ENCODE measurements around the gene TSPEAR.
"Not testable (repeated sequence)": the region's sequence is repeated elsewhere in the genome, so short reads cannot be mapped to it uniquely, and the experiment has no call there.

TSPEAR gene

GRCh38 chr21:44612669-44613229 lies 98.6 kb downstream of the TSPEAR start:
- H3K27ac ChIP-seq (ENCODE audit: low read depth, low read length): no peak overlapping the region
- no peak overlapping the region for H2AFZ ChIP-seq (ENCODE audit: low read depth, low read length, severe bottlenecking)
- no peaks in the 10 kb centered on the region for H3K9me3 ChIP-seq (ENCODE audit: insufficient read depth, low read length)
- no peaks in the 10 kb centered on the region for H3K36me3 ChIP-seq (ENCODE audit: low read length)
- no peaks in the 10 kb centered on the region for H3K9me2 ChIP-seq (replicated peaks; ENCODE audit: insufficient read depth, low read length)
- H3K79me2 ChIP-seq (ENCODE audit: insufficient read depth, low read length): no peaks in the 10 kb centered on the region
- H3K4me2 ChIP-seq (ENCODE audit: low read depth, low read length, poor library complexity, severe bottlenecking): no peak overlapping the region
- no peak overlapping the region for H3K4me3 ChIP-seq (ENCODE audit: insufficient read depth, low read length, poor library complexity, severe bottlenecking)
- H3F3A ChIP-seq (ENCODE audit: insufficient read depth): no peaks in the 10 kb centered on the region
- H4K20me1 ChIP-seq (ENCODE audit: low read depth, low read length): no peaks in the 10 kb centered on the region
- TF ChIP-seq EZH2phosphoT487 (conservative IDR thresholded peaks at IDR 0.05; ENCODE audit: low read length) (no peak), CTCF (IDR thresholded peaks at IDR 0.05; ENCODE audit: insufficient read depth, low read length, poor library complexity, severe bottlenecking) (no peak)
- H3K27me3 ChIP-seq (ENCODE audit: low read length): no peaks in the 10 kb centered on the region
- no peak overlapping the region for H3K9ac ChIP-seq (ENCODE audit: low read length)

DNA sequence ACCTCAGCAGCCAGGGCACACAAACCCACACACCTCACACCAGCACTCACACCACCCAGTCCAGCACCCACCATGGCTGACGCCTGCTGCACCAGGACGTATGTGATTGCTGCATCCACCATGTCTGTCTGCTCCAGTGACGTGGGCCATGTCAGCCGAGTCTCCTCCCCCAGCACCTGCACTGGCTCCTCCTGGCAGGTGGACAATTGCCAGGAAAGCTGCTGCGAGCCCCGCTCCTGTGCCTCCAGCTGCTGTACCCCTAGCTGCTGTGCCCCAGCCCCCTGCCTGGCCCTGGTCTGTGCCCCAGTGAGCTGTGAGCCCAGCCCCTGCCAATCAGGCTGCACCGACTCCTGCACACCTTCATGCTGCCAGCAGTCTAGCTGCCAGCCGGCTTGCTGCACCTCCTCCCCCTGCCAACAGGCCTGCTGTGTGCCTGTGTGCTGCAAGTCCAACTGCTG lies 99.3 kb downstream of the TSPEAR start, which contains the start of gene KRTAP10-8:
Gene KRTAP10-8 (plus strand): TSS at position 51 of the 458 bp plus-strand sequence. CDS start 22 bp downstream, at position 73.
- Histone ChIP-seq H3K9me3 (ENCODE audit: insufficient read depth, low read length) (no peaks in the 10 kb centered on the region), H2AFZ (ENCODE audit: low read depth, low read length, severe bottlenecking) (no peak within 1 kb of the TSS), H3K27ac (ENCODE audit: low read depth, low read length) (no peak within 1 kb of the TSS), H4K20me1 (ENCODE audit: low read depth, low read length) (no peaks in the 10 kb centered on the region), H3K27me3 (ENCODE audit: low read length) (no peaks in the 10 kb centered on the region), H3K79me2 (ENCODE audit: insufficient read depth, low read length) (no peaks in the 10 kb centered on the region), H3K9me2 (replicated peaks; ENCODE audit: insufficient read depth, low read length) (no peaks in the 10 kb centered on the region), H3F3A (ENCODE audit: insufficient read depth) (no peaks in the 10 kb centered on the region), H3K4me2 (ENCODE audit: low read depth, low read length, poor library complexity, severe bottlenecking) (no peak within 1 kb of the TSS), H3K36me3 (ENCODE audit: low read length) (no peaks in the 10 kb centered on the region), H3K9ac (ENCODE audit: low read length) (no peak within 1 kb of the TSS), H3K4me3 (ENCODE audit: insufficient read depth, low read length, poor library complexity, severe bottlenecking) (no peak within 1 kb of the TSS)
- no peak for TF ChIP-seq CTCF (IDR thresholded peaks at IDR 0.05; ENCODE audit: insufficient read depth, low read length, poor library complexity, severe bottlenecking)
- TF ChIP-seq EZH2phosphoT487 (conservative IDR thresholded peaks at IDR 0.05; ENCODE audit: low read length): no peak

- H3K27ac ChIP-seq (ENCODE audit: low read depth, low read length): no peak overlapping the region
- H2AFZ ChIP-seq (ENCODE audit: low read depth, low read length, severe bottlenecking): no peak overlapping the region
- no peak overlapping the region for H3K4me2 ChIP-seq (ENCODE audit: low read depth, low read length, poor library complexity, severe bottlenecking)
Observed at GRCh38 chr21:44611551-44611950, 99.8 kb downstream of the TSPEAR start.

DNA sequence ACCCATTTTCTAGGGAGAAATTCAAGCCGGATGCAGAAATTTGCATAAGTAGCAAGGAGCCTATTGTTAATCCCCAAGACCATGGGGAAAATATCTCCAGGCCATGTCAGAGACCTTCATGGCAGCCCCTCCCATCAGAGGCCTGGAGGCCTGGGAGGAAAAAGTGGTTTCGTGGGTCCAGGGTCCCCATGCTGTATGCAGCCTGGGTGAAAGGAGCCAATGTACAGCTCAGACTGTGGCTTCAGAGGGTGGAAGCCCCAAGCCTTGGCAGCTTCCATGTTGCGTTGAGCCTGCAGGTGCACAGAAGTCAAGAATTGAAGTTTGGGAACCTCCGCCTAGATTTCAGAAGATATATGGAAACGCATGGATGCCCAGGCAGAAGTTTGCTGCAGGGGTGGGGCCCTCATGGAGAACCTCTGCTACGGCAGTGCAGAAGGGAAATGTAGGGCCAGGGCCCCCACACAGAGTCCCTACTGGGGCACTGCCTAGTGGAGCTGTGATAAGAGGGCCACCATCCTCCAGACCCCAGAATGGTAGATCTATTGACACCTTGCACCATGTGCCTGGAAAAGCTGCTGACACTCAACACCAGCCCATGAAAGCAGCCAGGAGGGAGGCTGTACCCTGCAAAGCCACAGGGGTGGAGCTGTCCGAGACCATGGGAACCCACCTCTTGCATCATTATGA lies 101.1 kb downstream of the TSPEAR start:
- not testable (repeated sequence) for H3K27ac ChIP-seq (ENCODE audit: low read depth, low read length); H3F3A ChIP-seq (ENCODE audit: insufficient read depth); H2AFZ ChIP-seq (ENCODE audit: low read depth, low read length, severe bottlenecking); H3K9me2 ChIP-seq (replicated peaks; ENCODE audit: insufficient read depth, low read length); H3K36me3 ChIP-seq (ENCODE audit: low read length); H3K79me2 ChIP-seq (ENCODE audit: insufficient read depth, low read length); H3K4me3 ChIP-seq (ENCODE audit: insufficient read depth, low read length, poor library complexity, severe bottlenecking); H3K27me3 ChIP-seq (ENCODE audit: low read length); H4K20me1 ChIP-seq (ENCODE audit: low read depth, low read length); H3K9ac ChIP-seq (ENCODE audit: low read length); H3K4me2 ChIP-seq (ENCODE audit: low read depth, low read length, poor library complexity, severe bottlenecking); H3K9me3 ChIP-seq (ENCODE audit: insufficient read depth, low read length)

More at GRCh38 chr21:44611551-44611950, 99.8 kb downstream of the TSPEAR start:
- H3K79me2 ChIP-seq (ENCODE audit: insufficient read depth, low read length): no peaks in the 10 kb centered on the region
- H3F3A ChIP-seq (ENCODE audit: insufficient read depth): no peaks in the 10 kb centered on the region
- no peaks in the 10 kb centered on the region for H4K20me1 ChIP-seq (ENCODE audit: low read depth, low read length)
- TF ChIP-seq EZH2phosphoT487 (conservative IDR thresholded peaks at IDR 0.05; ENCODE audit: low read length): no peak
- no peak for TF ChIP-seq CTCF (IDR thresholded peaks at IDR 0.05; ENCODE audit: insufficient read depth, low read length, poor library complexity, severe bottlenecking)
- no peaks in the 10 kb centered on the region for H3K27me3 ChIP-seq (ENCODE audit: low read length)
- H3K9ac ChIP-seq (ENCODE audit: low read length): no peak overlapping the region
- H3K36me3 ChIP-seq (ENCODE audit: low read length): no peaks in the 10 kb centered on the region
- no peaks in the 10 kb centered on the region for H3K9me2 ChIP-seq (replicated peaks; ENCODE audit: insufficient read depth, low read length)
- no peaks in the 10 kb centered on the region for H3K9me3 ChIP-seq (ENCODE audit: insufficient read depth, low read length)
- no peak overlapping the region for H3K4me3 ChIP-seq (ENCODE audit: insufficient read depth, low read length, poor library complexity, severe bottlenecking)

Measured in SU-DHL-6 (cell line).